Sciatic nerve (tissue), 2 donors: ENCODE results near the gene CD22. TPM values are rescaled to one million over a fixed set of nuclear protein-coding genes. Genes with fewer than 3 reads are reported as not detected.
"Not testable (repeated sequence)": the region's sequence is repeated elsewhere in the genome, so short reads cannot be mapped to it uniquely, and the experiment has no call there.

Experiments
- ATAC-seq: fragments of 200-7000 bp; cut with Tn5 transposase; one replicate; pipeline ENCODE4 v1.9.1; 2020; ENCODE audit warnings: mild to moderate bottlenecking, moderate library complexity
- DNase-seq: peaks from one replicate; pipeline ENCODE4 v3.0.0-alpha.2; 2020; ENCODE audit warnings: low spot score
- intact Hi-C: fragments of 100-400 bp; cut with DNase I; formaldehyde crosslinking; loops from one replicate; pipeline ENCODE4 v1.14.2; 2022
- total RNA-seq: library from RNA; stranded (reverse); fragmentation: NEBNext Ultra II Directional; extraction: Animal tissue kit (Norgen Biotek cat#: 25700); gene quantifications from one replicate; pipeline ENCODE4 v1.2.1, GENCODE V29; 2021
- donor health status: DM: no; HTN: no; CAD: no.
- donor health status: DM: no; HTN: no; CAD: no.

CD22 gene
- total RNA-seq, 1 donor from 2014 or later: 23.8 TPM

- ATAC-seq (no peak), DNase-seq (no peak)
- intact Hi-C loops: no loop called here
These were observed 41.7 kb downstream of the CD22 start, which contains the start of gene GPR42 for GRCh38 chr19:35370722-35371121. Gene GPR42, plus strand, starts transcription at chr19:35371068. Its CDS starts 292 bp downstream, at chr19:35371360.

- intact Hi-C loops: no loop called here
- no peak for ATAC-seq
- no peak for DNase-seq
These were observed 44.5 kb downstream of the CD22 start for GRCh38 chr19:35373492-35373891.

DNA sequence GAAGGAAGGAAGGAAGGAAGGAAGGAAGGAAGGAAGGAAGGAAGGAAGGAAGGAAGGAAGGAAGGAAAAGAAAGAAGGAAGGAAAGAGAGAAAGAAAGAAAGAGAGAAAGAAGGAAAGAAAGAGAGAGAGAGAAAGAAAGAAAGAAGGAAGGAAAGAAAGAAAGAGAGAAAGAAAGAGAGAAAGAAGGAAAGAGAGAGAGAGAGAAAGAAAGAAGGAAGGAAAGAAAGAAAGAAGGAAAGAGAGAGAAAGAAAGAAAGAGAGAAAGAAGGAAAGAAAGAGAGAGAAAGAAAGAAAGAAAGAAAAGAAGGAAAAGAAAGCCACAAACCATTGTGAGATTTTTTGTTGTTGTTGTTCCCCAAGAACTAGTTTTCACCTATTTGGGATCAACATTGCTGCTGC is 45.0 kb downstream of the CD22 start:
- intact Hi-C loops, DNase-seq, ATAC-seq: not testable (repeated sequence)

- DNase-seq: no peak
- intact Hi-C loops: no loop called here
These were observed 46.7 kb downstream of the CD22 start for GRCh38 chr19:35375505-35376307.

DNA sequence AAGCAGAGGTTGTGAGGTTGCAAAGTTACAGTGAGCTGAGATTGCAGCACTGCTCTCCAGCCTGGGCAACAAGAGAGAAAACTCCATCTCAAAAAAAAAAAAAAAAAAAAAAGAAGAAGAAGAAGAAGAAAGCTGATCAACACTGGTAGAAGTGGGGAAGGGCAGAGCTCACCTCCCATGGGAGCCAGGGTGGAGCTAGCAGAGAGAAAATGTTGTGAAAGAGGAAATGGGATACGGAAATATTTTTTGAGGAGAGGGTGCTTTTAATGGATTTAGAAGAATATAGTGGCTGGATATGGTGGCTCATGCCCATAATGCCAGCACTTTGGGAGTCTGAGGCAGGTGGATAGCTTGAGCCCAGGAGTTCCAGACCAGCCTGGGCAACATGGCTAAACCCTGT is 48.7 kb downstream of the CD22 start:
- ATAC-seq (no peak), DNase-seq (no peak)
- intact Hi-C loops: no loop called here

More at GRCh38 chr19:35375505-35376307, 46.7 kb downstream of the CD22 start:
- no peak for ATAC-seq

DNA sequence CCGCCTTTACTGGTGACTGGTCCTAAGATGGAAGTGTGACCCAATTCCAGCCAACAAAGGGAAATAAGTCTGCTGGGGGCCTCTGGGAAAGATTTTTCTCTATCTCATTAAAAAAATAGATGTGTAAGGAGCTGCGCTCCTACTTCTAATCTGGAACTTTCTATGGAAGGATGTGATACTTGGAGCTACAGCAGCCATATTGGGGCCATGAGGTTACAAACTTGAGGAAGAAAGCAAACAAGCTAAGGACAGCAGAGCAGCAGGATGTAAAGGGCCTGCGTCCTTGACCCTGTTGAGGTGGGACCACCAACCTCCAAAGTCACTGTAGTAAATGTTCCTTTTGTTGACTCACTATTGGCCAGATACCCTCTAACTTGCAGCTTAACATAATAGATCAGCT is 49.4 kb downstream of the CD22 start:
- ATAC-seq (no peak), DNase-seq (no peak)
- intact Hi-C loops: no loop called here

DNA sequence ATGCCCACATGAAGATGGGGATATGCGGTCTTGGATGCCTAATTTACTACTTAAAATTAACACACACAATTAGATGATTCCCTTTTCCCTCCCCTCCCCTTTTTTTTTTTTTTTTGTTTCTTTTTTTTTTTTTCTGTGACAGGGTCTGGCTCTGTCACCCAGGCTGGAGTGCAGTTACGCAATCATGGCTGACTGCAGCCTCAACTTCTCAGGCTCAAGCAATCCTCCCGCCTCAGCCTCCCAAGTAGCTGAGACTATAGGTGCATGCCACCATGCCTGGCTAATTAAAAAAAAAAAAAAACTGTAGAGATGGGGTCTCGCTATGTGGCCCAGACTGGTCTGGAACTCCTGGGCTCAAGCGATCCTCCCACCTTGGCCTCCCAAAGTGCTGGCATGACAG is 50.6 kb downstream of the CD22 start:
- DNase-seq, intact Hi-C loops, ATAC-seq: not testable (repeated sequence)

DNA sequence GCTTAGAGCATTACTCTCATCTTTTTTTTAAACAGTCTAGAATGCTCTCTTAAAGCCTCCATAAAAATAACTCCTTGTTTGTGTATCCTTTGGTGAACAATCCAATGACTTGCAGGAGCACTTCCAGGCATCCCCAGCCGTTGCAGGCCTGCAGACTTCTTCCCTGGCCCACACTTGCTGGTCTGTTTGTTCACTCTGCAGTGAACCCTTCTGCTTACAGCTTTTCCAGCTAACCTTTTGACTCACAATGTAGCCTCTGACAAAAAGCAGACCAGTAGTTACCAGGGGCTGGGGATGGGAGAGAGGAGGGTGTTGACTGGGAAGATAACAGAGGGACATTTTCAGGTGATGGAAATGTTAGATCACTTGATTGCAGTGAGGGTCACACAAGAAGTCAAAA is 51.0 kb downstream of the CD22 start:
- DNase-seq (no peak), ATAC-seq (peak; percentile 65)
- intact Hi-C loops: no loop called here

GRCh38 chr19:35380450-35381124 is 51.6 kb downstream of the CD22 start:
- ATAC-seq (no peak), DNase-seq (no peak)
- intact Hi-C loops: no loop called here

DNA sequence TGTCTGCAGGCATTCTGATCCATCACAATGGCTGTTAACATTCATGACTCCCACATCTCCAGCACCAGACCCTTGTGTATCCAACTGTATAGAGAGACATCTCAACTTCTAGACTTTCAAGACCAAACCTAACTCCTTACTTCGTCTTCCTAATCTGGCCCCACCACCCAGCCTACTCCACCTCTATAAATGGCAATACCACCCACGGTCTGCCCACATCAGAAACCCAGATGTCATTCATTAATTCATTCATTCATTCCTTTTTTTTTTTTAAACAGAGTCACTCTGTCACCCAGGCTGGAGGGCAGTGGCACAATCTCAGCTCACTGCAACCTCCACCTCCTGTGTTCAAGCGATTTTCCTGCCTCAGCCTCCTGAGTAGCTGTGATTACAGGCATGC is 52.3 kb downstream of the CD22 start:
- intact Hi-C loops: no loop called here
- ATAC-seq (no peak), DNase-seq (no peak)

- DNase-seq (no peak), ATAC-seq (no peak)
- intact Hi-C loops: no loop called here
These were observed 52.9 kb downstream of the CD22 start for GRCh38 chr19:35381926-35382325.

GRCh38 chr19:35383536-35383935 is 54.5 kb downstream of the CD22 start:
- intact Hi-C loops: no loop called here
- no peak for ATAC-seq
- no peak for DNase-seq

DNA sequence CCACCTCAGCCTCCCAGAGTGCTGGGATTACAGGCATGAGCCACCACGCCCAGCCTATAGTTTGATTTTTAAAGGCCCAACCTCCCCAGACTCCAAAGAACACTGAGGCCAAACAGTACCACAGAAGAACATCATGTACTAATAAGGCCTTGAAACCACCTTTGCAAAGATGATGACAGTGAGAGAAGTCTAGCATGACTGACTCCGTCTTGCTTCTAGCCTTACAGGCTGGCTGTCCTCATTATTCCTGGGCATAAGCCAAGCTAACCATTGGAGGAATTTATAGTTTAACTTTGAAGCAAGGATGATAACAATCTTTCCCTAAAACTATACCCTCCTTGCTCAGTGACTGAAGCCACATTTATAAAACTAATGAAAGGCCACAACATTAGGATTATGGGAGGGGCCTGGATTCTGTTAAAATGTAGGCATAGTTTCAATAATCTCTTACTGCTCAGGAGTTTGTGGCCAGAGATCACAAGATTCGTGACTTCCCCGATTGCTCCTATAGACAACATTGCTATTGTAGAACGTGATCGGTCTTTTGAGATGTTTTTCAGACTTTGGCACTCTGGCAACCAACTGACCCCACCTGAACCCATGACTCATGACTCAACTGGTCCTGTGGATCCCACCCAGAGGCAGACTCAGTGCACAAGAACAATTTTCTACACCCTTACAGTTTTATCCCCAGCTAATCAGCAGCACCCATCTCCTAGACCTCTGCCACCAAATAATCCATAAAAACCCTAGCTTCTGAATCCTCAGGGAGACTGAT is 59.5 kb downstream of the CD22 start:
- ATAC-seq (no peak), DNase-seq (no peak)
- intact Hi-C loops: no loop called here

DNA sequence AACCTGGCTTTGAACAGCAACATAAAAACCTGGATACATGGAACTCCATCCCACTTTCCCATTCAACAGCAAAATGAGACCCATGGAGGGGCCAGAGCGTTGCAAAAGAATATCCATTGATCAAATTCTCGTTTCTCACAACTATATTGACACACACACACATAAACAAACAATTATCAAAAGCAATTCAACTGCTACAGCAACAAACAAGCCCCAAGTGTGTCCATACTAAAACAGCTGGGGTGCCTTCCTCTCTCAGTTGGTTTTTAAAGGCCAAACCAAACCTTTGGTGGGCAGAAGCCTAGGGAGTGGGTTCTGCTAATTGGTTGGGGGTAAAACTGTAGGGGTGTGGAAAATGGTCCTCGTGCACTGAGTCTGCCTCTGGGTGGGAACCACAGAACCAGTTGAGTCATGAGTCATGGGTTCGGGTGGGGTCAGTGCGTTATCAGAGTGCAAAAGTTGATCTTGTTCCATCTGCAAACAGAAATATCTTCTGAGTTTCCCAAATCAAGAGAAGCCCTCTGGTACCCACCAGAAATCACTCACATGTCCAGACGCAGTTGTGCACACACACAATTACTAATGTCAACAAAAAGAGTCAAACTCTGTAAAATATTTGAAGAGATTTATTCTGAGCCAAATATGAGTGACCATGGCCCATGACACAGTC is 60.3 kb downstream of the CD22 start:
- DNase-seq (no peak), ATAC-seq (no peak)
- intact Hi-C loops: no loop called here

GRCh38 chr19:35392742-35393715 is 64.0 kb downstream of the CD22 start:
- DNase-seq (no peak), ATAC-seq (no peak)
- intact Hi-C loops: no loop called here

DNA sequence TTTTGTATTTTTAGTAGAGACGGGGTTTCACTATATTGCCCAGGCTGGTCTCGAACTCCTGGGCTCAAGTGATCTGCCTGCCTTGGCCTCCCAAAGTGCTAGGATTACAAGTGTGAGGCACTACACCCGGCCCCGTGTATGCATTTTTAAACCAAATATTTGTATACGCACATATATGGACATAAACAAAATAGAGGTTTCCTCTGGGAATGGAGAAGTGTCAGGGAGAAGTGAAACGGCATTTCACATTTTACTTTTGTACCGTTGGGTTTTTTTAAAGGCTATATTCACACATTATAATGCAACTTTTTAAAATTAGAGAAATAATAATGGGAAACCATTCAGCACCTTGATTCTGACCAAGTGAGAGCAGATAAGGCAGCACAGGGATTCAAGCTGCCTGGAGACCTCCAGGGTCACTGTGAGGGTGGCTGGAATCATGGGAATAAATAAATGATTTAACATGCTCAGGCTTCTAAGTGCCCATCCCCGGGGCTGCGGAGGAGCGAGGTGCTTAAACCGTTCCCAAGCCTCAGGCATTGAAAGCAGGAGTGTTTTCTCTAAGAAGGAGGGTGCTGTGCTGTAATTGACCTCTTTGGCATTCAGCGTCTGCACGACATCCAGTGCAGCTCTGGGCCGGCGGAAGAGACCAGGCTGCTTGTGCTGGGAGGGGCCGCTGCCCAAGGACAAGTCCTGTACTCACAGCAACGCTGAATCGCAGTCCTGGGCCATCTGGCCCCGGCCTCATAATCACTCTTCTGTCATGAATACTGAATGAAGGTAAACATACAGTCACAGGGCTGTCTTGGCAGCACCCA is 66.6 kb downstream of the CD22 start:
- ATAC-seq (no peak), DNase-seq (no peak)
- intact Hi-C loops: no loop called here

- intact Hi-C loops: no loop called here
- ATAC-seq (no peak), DNase-seq (no peak)
These were observed 67.4 kb downstream of the CD22 start for GRCh38 chr19:35396240-35396885.
